Neural progenitor cell (in vitro differentiated cells): ENCODE results near the gene ARHGAP8.
"Not testable (repeated sequence)": the region's sequence is repeated elsewhere in the genome, so short reads cannot be mapped to it uniquely, and the experiment has no call there.

Experiments
- CTCF ChIP-seq: fragments of 200-600 bp; sonication (generic); IDR thresholded peaks from 2 replicates; pipeline ENCODE4 v1.5.1; 2017; ENCODE audit warnings: antibody characterized with exemption, mild to moderate bottlenecking
- EZH2phosphoT487 ChIP-seq: fragments of 200-600 bp; sonication (generic); IDR thresholded peaks from 2 replicates; pipeline ENCODE4 v1.6.1; 2017; ENCODE audit warnings: antibody characterized with exemption

DNA sequence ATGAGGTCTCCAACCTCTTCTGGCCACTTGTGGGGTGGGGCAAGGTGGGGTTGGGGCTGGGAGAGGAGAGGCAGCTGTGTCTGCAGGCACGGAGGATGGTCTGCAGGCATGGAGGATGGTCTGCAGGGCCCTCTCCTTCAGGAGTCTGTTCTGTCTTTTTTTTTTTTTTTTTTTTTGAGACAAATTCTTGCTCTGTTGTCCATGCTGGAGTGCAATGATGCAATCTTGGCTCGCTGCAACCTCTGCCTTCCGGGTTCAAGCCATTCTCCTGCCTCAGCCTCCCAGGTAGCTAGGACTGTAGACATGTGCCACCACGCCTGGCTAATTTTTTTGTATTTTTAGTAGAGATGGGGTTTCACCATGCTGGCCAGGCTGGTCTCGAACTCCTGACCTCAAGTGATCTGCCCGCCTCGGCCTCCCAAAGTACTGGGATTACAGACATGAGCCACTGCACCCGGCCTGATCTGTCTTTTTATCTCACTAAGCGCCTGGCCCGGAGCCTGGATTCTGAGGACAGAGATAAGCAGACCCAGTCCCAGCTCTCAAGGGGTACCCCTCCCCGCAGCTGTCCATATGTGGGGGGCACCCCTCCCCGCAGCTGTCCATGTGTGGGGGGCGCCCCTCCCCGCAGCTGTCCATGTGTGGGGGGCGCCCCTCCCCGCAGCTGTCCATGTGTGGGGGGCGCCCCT is 47.7 kb downstream of the ARHGAP8 start:
- not testable (repeated sequence) for TF ChIP-seq CTCF, EZH2phosphoT487
